Neutrophil (primary cell): ENCODE data around the gene SP7.

Source experiments
- H3K27ac ChIP-seq: fragments of 200-600 bp; sonication (generic); 2 replicates; pipeline ENCODE4 v1.5.1; 2016; ENCODE audit warnings: mild to moderate bottlenecking, moderate library complexity
- H3K27me3 ChIP-seq: fragments of 200-600 bp; sonication (generic); 2 replicates; pipeline ENCODE4 v1.6.0; 2016; ENCODE audit warnings: mild to moderate bottlenecking
- H3K36me3 ChIP-seq: fragments of 200-600 bp; sonication (generic); 2 replicates; pipeline ENCODE4 v1.5.1; 2017
- H3K4me1 ChIP-seq, 2 experiments: fragments of 200-600 bp in 1 of 2; sonication (generic) in 1 of 2; 1 replicate in 1 of 2; 2 replicates in 1 of 2; pipeline versions ENCODE4 v1.5.1 to v1.6.1; 2013 to 2016; ENCODE audit warnings: low read depth in 1 of 2, low read length in 1 of 2, mild to moderate bottlenecking in 1 of 2, moderate library complexity in 1 of 2; ENCODE audit not compliant: control insufficient read depth in 1 of 2, insufficient read depth in 1 of 2
- H3K4me3 ChIP-seq, 2 experiments: fragments of 200-600 bp in 1 of 2; sonication (generic) in 1 of 2; 1 replicate in 1 of 2; 2 replicates in 1 of 2; pipeline ENCODE4 v1.5.1; 2013 to 2016; ENCODE audit warnings: low read depth in 1 of 2, low read length in 1 of 2, mild to moderate bottlenecking in 1 of 2, moderate library complexity in 1 of 2
- H3K9me3 ChIP-seq: fragments of 200-600 bp; sonication (generic); 2 replicates; pipeline ENCODE4 v1.5.1; 2016
- TF ChIP-seq, protein P1 (sequence below): fragments of 200-600 bp; sonication (generic); IDR thresholded peaks from 2 replicates; pipeline ENCODE4 v1.5.1; 2016; ENCODE audit warnings: antibody characterized with exemption

The SP7 gene

DNA sequence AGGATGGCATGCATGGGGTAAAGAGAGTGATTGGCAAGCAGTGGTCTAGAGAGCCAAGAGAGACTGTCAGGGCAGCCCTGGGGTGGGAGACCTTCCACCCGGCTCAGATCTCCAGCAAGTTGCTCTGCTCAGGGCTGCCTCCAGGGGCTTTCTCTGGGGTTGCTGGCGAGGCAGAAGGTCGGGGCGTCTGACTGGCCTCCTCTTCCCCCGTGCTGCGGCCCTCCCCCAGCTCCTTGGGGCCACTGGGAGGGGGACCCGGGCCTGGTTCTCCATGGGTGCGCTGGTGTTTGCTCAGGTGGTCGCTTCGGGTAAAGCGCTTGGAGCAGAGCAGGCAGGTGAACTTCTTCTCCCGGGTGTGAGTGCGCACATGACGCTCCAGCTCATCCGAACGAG is 8.1 kb downstream of the SP7 start:
- H3K27ac ChIP-seq, result no peak overlapping the region
- H3K36me3 ChIP-seq, result no peaks in the 10 kb centered on the region
- H3K4me3 ChIP-seq, result no peak overlapping the region
- H3K27me3 ChIP-seq, result peaks cover 68% of the 10 kb centered on the region
- TF ChIP-seq, protein P1, sequence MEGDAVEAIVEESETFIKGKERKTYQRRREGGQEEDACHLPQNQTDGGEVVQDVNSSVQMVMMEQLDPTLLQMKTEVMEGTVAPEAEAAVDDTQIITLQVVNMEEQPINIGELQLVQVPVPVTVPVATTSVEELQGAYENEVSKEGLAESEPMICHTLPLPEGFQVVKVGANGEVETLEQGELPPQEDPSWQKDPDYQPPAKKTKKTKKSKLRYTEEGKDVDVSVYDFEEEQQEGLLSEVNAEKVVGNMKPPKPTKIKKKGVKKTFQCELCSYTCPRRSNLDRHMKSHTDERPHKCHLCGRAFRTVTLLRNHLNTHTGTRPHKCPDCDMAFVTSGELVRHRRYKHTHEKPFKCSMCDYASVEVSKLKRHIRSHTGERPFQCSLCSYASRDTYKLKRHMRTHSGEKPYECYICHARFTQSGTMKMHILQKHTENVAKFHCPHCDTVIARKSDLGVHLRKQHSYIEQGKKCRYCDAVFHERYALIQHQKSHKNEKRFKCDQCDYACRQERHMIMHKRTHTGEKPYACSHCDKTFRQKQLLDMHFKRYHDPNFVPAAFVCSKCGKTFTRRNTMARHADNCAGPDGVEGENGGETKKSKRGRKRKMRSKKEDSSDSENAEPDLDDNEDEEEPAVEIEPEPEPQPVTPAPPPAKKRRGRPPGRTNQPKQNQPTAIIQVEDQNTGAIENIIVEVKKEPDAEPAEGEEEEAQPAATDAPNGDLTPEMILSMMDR, result no peak
- no peaks in the 10 kb centered on the region for H3K9me3 ChIP-seq
- peaks cover 24 to 27% of the 10 kb centered on the region in 2 experiments for H3K4me1 ChIP-seq

DNA sequence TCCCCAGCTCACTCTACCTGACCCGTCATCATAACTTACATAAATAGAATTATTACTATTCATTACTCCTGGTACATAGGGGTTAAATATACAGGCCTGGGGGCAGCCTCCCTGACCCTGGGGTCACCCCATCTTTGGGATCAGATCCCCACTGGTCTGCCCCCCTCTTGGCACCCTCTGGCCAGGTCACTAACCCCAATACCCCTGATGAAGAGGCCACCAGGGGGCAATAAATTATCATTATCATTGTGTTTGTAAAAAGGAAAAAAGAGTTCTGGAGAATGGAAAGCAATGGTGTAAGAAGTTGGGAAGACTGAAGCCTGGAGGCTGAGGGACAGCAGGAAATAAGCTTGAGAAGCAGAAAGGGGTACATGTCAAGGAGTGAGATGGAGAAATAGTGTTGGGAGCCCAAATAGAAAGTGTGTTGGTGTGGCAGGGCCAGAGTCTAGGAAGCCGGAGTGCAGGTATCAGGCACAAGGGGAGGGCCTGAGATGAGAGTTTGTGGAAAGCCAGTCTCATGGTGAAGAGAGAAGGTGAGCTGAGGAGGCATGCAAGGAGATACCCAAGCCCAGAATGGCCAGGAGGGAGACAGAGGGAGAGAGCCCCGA is 8.6 kb downstream of the SP7 start:
- Histone ChIP-seq H3K4me3 (no peak overlapping the region), H3K36me3 (no peaks in the 10 kb centered on the region)
- TF ChIP-seq, protein P1, result no peak

DNA sequence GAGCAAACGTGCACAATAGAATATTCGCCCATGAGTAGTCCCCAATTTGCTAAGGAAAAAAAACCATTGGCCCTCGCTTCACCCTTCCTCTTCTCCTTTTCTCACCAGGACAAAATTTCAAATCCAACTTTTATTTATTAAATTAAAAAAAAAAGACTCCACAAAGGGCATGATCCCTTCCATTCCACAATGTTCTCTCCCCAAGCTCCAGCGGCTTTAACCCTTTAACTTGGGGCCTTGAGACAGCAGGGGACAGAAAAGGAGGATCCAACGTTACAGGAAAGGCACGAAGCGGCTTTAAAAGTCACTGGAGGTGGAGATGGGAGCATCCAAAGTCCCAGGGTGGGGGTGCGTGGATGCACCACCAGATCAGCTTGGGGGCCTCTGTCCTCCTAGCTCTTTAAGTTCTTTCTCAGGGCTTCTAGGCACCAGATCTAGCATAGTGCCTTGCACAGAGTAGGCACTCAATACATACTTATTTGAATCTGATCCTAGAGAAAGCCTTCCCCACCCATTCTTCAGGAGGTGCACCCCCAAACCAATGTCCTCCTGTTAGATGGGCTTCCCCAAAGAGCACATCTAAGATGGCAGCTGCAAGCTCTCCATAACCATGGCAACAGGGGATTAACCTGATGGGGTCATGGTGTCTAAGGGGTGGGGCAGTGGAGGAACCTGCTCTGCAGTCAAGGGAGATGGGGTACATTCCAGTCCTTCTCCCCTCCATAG is 9.5 kb downstream of the SP7 start:
- Histone ChIP-seq H3K27ac (no peak overlapping the region), H3K9me3 (no peaks in the 10 kb centered on the region), H3K27me3 (peaks cover 55% of the 10 kb centered on the region), H3K4me3 (peak overlapping the region in 1 of 2 experiments; percentile 92), H3K4me1 (peaks cover 32 to 39% of the 10 kb centered on the region in 2 experiments), H3K36me3 (no peaks in the 10 kb centered on the region)
- TF ChIP-seq, protein P1, result no peak

More for the DNA sequence above, 8.6 kb downstream of the SP7 start:
- H3K9me3 ChIP-seq, result no peaks in the 10 kb centered on the region
- H3K4me1 ChIP-seq, result peaks cover 24 to 30% of the 10 kb centered on the region in 2 experiments
- no peak overlapping the region for H3K27ac ChIP-seq
- peaks cover 63% of the 10 kb centered on the region for H3K27me3 ChIP-seq

GRCh38 chr12:53325511-53326061 is 10.6 kb downstream of the SP7 start:
- Histone ChIP-seq H3K9me3 (no peaks in the 10 kb centered on the region), H3K4me3 (peak overlapping the region; percentile 88 to 92), H3K36me3 (no peaks in the 10 kb centered on the region), H3K27me3 (peaks cover 48% of the 10 kb centered on the region), H3K27ac (peak overlapping the region; percentile 88), H3K4me1 (peaks cover 40 to 45% of the 10 kb centered on the region in 2 experiments)
- TF ChIP-seq, protein P1, result no peak

DNA sequence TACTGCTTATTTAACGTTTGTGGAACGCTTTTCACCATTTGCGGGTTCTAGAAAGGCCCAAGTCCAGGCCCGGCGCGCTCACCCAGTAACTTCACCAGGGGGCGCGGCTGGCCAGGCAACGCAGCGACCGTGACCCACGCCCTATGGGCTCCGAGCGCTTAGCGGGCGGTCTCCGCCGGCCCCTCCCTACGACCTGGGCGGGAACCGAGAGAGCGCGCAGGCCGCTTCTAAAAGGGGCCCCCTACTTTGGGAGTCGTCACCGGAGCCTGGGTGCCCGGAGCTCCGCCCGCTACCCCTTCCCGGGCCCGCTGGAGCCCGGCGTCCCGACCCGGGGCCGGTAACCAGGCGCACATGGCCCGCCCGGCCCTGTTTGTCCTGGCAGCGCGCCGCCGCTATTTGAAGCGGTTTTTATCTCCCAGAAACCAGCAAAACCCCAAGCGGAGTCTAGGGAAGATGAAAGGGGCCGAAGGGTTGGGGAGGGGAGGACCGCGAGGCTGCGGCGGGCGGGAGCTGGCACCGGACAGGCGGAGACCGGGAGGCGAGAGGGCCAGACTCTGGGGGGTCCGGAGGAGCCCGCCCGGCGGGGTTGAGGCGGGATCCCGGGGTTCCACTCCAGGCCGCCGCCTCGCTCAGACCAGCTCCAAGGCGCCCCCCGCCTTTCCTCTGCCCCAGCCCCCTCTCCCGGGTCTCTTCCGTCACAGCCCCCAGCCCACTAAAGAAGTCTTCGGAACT is 11.2 kb downstream of the SP7 start:
- peak overlapping the region; percentile 88 for H3K27ac ChIP-seq
- H3K4me3 ChIP-seq, result peak overlapping the region; percentile 88 to 92
- H3K27me3 ChIP-seq, result peaks cover 41% of the 10 kb centered on the region
- TF ChIP-seq, protein P1, result peak; percentile 64
- H3K4me1 ChIP-seq, result peaks cover 44 to 51% of the 10 kb centered on the region in 2 experiments
- no peaks in the 10 kb centered on the region for H3K9me3 ChIP-seq
- H3K36me3 ChIP-seq, result no peaks in the 10 kb centered on the region
